Measurements from ENCODE around the gene ALG6. TPM values are rescaled to one million over a fixed set of nuclear protein-coding genes. Genes with fewer than 3 reads are reported as not detected.
A peak's percentile ranks its signal among the peaks of the same experiment; 100 is the strongest.
"Not testable (repeated sequence)": the region's sequence is repeated elsewhere in the genome, so short reads cannot be mapped to it uniquely, and the experiment has no call there.

ALG6 gene
- total and polyA plus RNA-seq, 4 donors: 19.2 to 41.4 (median 21.8) TPM

DNA sequence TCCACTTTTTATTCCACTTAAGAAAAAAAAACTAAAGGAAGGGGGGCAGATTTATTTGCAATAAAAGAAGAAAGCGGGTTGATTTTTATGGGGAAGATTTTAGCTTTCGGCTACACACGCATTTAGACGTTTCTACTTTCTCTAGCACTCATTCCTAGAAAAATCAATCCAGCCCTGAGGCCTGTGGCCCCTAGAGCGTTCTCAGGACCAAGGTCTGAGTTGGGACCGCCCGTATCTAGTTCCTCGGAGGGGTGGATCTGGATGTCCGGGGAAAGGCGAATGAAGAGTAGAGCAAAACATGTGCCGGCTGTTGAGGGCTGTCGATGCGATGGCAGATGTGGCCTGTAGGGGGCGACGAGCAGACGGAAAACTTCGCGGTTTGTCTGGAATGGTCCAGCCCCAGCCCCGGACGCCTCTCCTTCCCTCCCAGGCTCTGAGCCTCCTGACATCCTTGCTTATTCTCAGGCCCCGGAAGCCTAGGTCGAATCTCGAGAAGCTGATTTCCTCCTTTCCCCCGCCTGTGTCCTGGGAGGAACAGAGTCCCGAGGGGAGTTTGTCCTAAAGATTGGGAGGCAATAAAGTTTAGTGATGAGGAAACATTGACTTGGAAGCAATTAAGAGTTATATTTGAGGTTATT lies 39.9 kb upstream of the ALG6 start:
- H3K27ac ChIP-seq (ENCODE audit: low read depth, low read length): peak overlapping the region; percentile 80
- peak overlapping the region; percentile 37 for H3K4me3 ChIP-seq (ENCODE audit: low read depth, low read length)
- peaks cover 92% of the 10 kb centered on the region for H3K27me3 ChIP-seq (ENCODE audit: control insufficient read depth, insufficient read depth, low read length)
- no peaks in the 10 kb centered on the region for H3K9me3 ChIP-seq (ENCODE audit: control insufficient read depth, insufficient read depth, low read length)
- 0% methylated on average over 17 of the region's 25 CpGs for WGBS (ENCODE audit: insufficient coverage)
- DNase-seq (ENCODE audit: low read depth in 4 of 6, low spot score in 6 of 6): peak in 2 of 6 donors; percentile 84 to 85
- peaks cover 34% of the 10 kb centered on the region for H3K4me1 ChIP-seq (ENCODE audit: control insufficient read depth, insufficient read depth, low read length)
- H3K36me3 ChIP-seq (ENCODE audit: control insufficient read depth, insufficient read depth, low read length): no peaks in the 10 kb centered on the region

DNA sequence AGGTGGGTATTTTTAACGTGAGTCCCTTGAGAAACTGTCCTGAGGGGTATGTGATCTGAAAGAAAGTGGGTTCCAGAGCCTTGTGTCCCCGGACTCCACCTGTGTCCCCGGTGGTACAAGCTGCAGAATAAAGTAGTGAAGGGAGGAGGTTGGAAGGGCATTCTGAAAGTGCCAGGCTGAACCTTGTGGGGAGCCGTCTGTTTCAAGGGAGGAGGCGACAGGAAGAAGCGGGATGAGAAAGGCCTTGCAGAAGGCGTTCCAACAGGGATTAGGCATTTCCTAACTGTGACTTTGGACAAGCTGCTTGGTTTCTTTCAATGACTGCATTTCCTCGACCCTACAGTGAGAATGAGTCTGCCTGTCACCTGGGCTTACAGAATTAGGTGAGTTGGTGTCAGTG lies 39.3 kb upstream of the ALG6 start:
- no peak overlapping the region for H3K27ac ChIP-seq (ENCODE audit: low read depth, low read length)
- peak in 1 of 6 donors; percentile 6 for DNase-seq (ENCODE audit: low read depth in 4 of 6, low spot score in 6 of 6)
- H3K4me3 ChIP-seq (ENCODE audit: low read depth, low read length): no peak overlapping the region
- 45% methylated on average over 8 of the region's 8 CpGs for whole genome bisulfite sequencing (ENCODE audit: insufficient coverage)
- H3K27me3 ChIP-seq (ENCODE audit: control insufficient read depth, insufficient read depth, low read length): peaks cover 93% of the 10 kb centered on the region
- no peaks in the 10 kb centered on the region for H3K36me3 ChIP-seq (ENCODE audit: control insufficient read depth, insufficient read depth, low read length)
- H3K4me1 ChIP-seq (ENCODE audit: control insufficient read depth, insufficient read depth, low read length): peaks cover 30% of the 10 kb centered on the region
- H3K9me3 ChIP-seq (ENCODE audit: control insufficient read depth, insufficient read depth, low read length): no peaks in the 10 kb centered on the region

DNA sequence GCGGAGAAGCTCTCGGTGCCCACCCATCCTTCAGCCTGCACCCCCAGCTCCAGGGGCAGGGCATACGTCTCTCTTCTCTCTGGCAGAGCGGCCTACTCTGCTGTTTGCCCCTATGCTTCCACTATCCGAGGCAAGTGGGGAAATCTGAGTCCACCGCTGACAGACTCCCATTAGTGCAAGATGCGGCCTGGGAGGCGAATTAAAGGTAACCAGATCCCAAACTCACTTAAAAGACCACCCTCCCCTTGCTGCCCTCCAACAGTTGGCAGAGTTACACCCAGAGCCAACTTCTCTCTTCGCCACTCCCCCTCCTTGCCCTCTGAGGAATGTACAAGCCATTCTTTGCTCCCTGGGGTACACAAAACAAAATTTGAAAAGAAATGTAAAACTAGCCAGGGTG lies 38.6 kb upstream of the ALG6 start:
- peaks cover 26% of the 10 kb centered on the region for H3K4me1 ChIP-seq (ENCODE audit: control insufficient read depth, insufficient read depth, low read length)
- H3K4me3 ChIP-seq (ENCODE audit: low read depth, low read length): no peak overlapping the region
- 66% methylated on average over 9 of the region's 9 CpGs for WGBS (ENCODE audit: insufficient coverage)
- H3K36me3 ChIP-seq (ENCODE audit: control insufficient read depth, insufficient read depth, low read length): no peaks in the 10 kb centered on the region
- H3K27me3 ChIP-seq (ENCODE audit: control insufficient read depth, insufficient read depth, low read length): peaks cover 95% of the 10 kb centered on the region
- DNase-seq (ENCODE audit: low read depth in 4 of 6, low spot score in 6 of 6): no peak
- no peaks in the 10 kb centered on the region for H3K9me3 ChIP-seq (ENCODE audit: control insufficient read depth, insufficient read depth, low read length)
- peak overlapping the region; percentile 4 for H3K27ac ChIP-seq (ENCODE audit: low read depth, low read length)

DNA sequence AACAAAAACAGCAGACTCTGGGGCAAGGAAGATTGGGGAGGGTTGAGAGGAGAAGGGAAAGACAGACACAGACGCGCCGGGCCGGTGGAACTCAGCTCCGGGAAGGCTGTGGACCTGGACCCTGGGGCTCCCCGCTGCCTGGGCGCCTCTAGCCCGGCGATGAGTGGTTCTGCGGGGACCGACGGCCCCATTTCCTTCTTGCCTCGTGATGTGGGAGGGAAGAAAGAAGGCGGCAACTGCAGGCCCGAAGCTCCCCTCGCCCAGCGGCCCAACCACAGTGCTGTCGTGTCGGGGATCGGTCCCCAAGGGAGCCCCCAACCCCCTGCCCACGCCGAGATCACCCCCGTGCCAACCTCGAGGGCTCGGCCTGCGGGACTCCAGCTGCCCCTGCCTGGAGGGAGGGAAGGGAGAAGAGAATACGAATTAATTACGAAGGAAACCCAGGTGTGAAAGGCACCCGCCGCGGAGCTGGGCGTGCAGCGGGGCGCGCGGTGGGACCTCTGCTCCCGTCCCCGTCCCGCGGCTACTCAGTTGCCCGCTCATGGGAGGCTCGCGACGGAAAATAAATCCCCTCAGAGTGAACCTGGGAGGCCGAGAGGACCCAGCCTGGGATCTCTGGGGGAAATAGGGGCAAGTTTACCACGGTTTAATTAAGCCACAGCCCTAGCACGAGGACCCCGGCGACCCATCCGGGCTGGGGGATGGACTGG lies 37.7 kb upstream of the ALG6 start:
- Histone ChIP-seq H3K36me3 (ENCODE audit: control insufficient read depth, insufficient read depth, low read length) (no peaks in the 10 kb centered on the region), H3K4me3 (ENCODE audit: low read depth, low read length) (peak overlapping the region; percentile 27), H3K27ac (ENCODE audit: low read depth, low read length) (no peak overlapping the region), H3K9me3 (ENCODE audit: control insufficient read depth, insufficient read depth, low read length) (no peaks in the 10 kb centered on the region), H3K4me1 (ENCODE audit: control insufficient read depth, insufficient read depth, low read length) (peaks cover 20% of the 10 kb centered on the region), H3K27me3 (ENCODE audit: control insufficient read depth, insufficient read depth, low read length) (peaks cover 91% of the 10 kb centered on the region)
- peak in 1 of 6 donors; percentile 7 for DNase-seq (ENCODE audit: low read depth in 4 of 6, low spot score in 6 of 6)
- WGBS (ENCODE audit: insufficient coverage): 2% methylated on average over 40 of the region's 50 CpGs

DNA sequence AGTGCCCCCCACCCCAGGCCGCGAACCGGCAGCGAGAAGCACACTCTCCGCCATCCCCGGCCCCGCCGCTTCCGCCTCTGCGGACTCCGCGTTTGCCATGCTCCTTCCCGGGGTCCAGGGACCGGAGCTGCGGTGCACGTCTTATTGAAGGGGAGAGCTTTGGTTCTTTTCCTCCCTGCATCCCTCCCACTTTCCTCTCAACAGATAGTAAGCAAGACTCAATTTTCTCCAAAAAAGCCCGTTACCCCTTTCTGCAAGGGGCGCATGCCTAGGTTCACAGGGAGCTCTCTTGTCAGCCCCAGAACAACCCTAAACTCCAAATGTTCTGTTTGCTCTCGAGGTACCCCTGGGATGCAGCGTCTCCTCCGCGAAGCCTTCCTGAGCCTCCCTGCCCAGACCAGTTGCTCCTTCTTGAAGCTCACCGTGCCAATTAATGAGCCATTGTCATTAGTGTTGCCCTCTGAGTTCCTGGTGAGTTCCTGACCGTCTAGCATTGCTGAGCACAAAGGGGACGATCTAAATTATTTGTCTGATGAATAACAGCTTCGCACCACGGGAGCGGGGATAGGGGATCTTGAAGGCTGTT lies 37.0 kb upstream of the ALG6 start:
- peak overlapping the region; percentile 27 for H3K4me3 ChIP-seq (ENCODE audit: low read depth, low read length)
- peaks cover 20% of the 10 kb centered on the region for H3K4me1 ChIP-seq (ENCODE audit: control insufficient read depth, insufficient read depth, low read length)
- no peaks in the 10 kb centered on the region for H3K36me3 ChIP-seq (ENCODE audit: control insufficient read depth, insufficient read depth, low read length)
- peak in 1 of 6 donors; percentile 13 for DNase-seq (ENCODE audit: low read depth in 4 of 6, low spot score in 6 of 6)
- no peak overlapping the region for H3K27ac ChIP-seq (ENCODE audit: low read depth, low read length)
- H3K27me3 ChIP-seq (ENCODE audit: control insufficient read depth, insufficient read depth, low read length): peaks cover 86% of the 10 kb centered on the region
- H3K9me3 ChIP-seq (ENCODE audit: control insufficient read depth, insufficient read depth, low read length): no peaks in the 10 kb centered on the region
- 3% methylated on average over 23 of the region's 28 CpGs for WGBS (ENCODE audit: insufficient coverage)

DNA sequence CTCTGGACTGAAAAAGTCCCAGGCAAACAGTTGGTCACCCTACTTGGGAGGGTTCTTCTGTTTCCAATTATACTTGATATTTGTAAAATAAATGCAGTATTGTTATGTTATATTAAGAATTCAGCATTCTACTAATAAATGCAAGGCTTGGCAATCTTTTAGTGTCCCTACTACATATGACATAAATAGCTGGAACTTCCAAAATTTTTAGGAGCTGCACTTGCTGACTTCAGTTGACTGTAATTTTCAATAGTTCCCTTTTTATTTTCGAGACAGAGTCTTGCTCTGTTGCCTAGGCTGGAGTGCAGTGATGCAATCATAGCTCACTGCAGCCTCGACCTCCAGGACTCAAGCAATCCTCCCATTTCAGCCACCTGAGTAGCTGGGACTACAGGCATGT lies 25.0 kb upstream of the ALG6 start:
- DNase-seq (ENCODE audit: low read depth in 4 of 6, low spot score in 6 of 6): no peak
- Histone ChIP-seq H3K4me1 (ENCODE audit: control insufficient read depth, insufficient read depth, low read length) (no peaks in the 10 kb centered on the region), H3K27me3 (ENCODE audit: control insufficient read depth, insufficient read depth, low read length) (no peaks in the 10 kb centered on the region), H3K27ac (ENCODE audit: low read depth, low read length) (no peak overlapping the region), H3K9me3 (ENCODE audit: control insufficient read depth, insufficient read depth, low read length) (no peaks in the 10 kb centered on the region), H3K4me3 (ENCODE audit: low read depth, low read length) (no peak overlapping the region), H3K36me3 (ENCODE audit: control insufficient read depth, insufficient read depth, low read length) (no peaks in the 10 kb centered on the region)
- 88% methylated on average over 1 of the region's 2 CpGs for WGBS (ENCODE audit: insufficient coverage)

DNA sequence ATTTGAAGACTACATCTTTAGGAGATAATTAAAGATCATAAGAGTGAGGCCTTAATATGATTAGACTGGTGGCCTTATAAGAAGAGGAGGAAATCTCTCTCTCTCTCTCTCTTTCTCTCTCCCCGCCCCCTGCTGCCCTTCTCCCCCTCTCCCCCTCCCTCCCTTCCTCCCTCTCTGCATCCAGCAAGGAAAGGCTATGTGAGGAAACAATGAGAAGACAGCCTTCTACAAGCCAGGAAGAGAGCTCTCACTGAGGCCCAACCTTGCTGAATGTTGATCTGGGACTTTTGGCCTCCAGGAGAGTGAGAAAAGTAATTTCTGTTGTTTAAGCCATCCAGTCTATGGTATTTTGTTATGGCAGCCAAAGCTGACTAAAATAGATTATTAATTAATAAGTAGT lies 23.5 kb upstream of the ALG6 start:
- H3K27me3 ChIP-seq (ENCODE audit: control insufficient read depth, insufficient read depth, low read length): peaks cover 4% of the 10 kb centered on the region
- no CpG with 5 or more reads among the region's 1 CpG for whole genome bisulfite sequencing (ENCODE audit: insufficient coverage)
- no peaks in the 10 kb centered on the region for H3K9me3 ChIP-seq (ENCODE audit: control insufficient read depth, insufficient read depth, low read length)
- H3K4me3 ChIP-seq (ENCODE audit: low read depth, low read length): no peak overlapping the region
- DNase-seq (ENCODE audit: low read depth in 4 of 6, low spot score in 6 of 6): no peak
- H3K4me1 ChIP-seq (ENCODE audit: control insufficient read depth, insufficient read depth, low read length): no peaks in the 10 kb centered on the region
- H3K27ac ChIP-seq (ENCODE audit: low read depth, low read length): no peak overlapping the region
- no peaks in the 10 kb centered on the region for H3K36me3 ChIP-seq (ENCODE audit: control insufficient read depth, insufficient read depth, low read length)

DNA sequence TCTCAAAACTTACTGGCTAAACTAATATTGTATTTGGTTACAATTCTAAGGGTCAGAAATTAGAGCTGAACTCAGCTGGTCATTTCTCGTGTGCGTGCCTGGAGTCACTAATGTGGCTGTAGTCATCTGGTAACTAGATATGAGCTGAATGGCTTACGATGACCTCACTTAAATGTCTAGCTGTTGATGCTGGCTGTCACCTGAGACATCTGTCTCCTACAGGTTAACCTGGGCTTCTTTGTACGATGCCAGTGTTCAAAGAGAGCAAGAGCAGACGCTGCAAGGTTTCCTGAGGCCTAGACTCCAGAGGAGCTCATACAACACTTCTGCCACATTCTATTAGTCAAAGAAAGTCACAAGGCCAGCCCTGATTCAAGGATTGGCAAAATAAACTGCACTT lies 17.1 kb upstream of the ALG6 start:
- H3K4me1 ChIP-seq (ENCODE audit: control insufficient read depth, insufficient read depth, low read length): no peaks in the 10 kb centered on the region
- H3K4me3 ChIP-seq (ENCODE audit: low read depth, low read length): no peak overlapping the region
- H3K27me3 ChIP-seq (ENCODE audit: control insufficient read depth, insufficient read depth, low read length): peaks cover 19% of the 10 kb centered on the region
- H3K27ac ChIP-seq (ENCODE audit: low read depth, low read length): no peak overlapping the region
- H3K36me3 ChIP-seq (ENCODE audit: control insufficient read depth, insufficient read depth, low read length): no peaks in the 10 kb centered on the region
- no peak for DNase-seq (ENCODE audit: low read depth in 4 of 6, low spot score in 6 of 6)
- no peaks in the 10 kb centered on the region for H3K9me3 ChIP-seq (ENCODE audit: control insufficient read depth, insufficient read depth, low read length)
- WGBS (ENCODE audit: insufficient coverage): 93% methylated on average over 5 of the region's 5 CpGs

DNA sequence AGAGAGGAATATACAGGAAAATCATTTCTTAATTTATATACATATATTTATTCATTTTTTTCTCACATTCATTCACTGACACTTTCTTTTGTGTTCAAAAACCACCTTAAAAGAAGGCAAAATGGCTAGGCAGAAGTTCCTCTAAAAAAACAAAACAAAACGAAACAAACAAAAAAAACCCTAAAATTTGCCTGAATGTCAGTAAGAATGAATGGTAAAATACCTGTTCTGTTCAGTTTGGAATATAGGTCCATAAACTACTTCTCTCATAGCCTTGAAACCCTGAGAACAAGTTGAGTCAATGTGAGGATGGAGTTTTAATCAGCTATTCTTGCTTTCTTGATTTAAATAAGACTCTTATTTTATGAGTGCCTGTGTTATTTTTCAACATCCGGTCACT lies 14.7 kb upstream of the ALG6 start:
- no CpG with 5 or more reads among the region's 2 CpGs for WGBS (ENCODE audit: insufficient coverage)

DNA sequence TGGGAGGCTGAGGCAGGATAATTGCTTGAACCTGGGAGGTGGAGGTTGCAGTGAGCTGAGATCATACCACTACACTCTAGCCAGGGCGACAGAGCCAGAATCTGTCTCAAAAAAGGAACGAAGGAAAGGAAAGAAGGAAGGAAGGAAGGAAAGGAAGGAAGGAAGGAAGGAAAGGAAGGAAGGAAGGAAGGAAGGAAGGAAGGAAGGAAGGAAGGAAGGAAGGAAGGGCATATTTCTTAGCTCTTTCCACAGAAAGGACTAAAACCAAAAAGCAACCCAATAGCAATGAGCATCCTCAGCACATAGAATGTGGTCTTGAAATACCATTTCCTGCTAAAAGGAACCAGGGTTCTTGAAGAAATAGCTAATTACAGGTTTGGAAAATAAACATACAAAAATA lies 11.2 kb upstream of the ALG6 start:
- H3K27ac ChIP-seq (ENCODE audit: low read depth, low read length); H3K36me3 ChIP-seq (ENCODE audit: control insufficient read depth, insufficient read depth, low read length); H3K4me3 ChIP-seq (ENCODE audit: low read depth, low read length); H3K4me1 ChIP-seq (ENCODE audit: control insufficient read depth, insufficient read depth, low read length); H3K9me3 ChIP-seq (ENCODE audit: control insufficient read depth, insufficient read depth, low read length); DNase-seq (ENCODE audit: low read depth in 4 of 6, low spot score in 6 of 6): not testable (repeated sequence)
- WGBS (ENCODE audit: insufficient coverage): no CpG with 5 or more reads among the region's 2 CpGs
- peaks cover 13% of the 10 kb centered on the region for H3K27me3 ChIP-seq (ENCODE audit: control insufficient read depth, insufficient read depth, low read length)

More for the DNA sequence above, 14.7 kb upstream of the ALG6 start:
- no peaks in the 10 kb centered on the region for H3K4me1 ChIP-seq (ENCODE audit: control insufficient read depth, insufficient read depth, low read length)
- H3K36me3 ChIP-seq (ENCODE audit: control insufficient read depth, insufficient read depth, low read length): no peaks in the 10 kb centered on the region
- no peak overlapping the region for H3K4me3 ChIP-seq (ENCODE audit: low read depth, low read length)
- DNase-seq (ENCODE audit: low read depth in 4 of 6, low spot score in 6 of 6): no peak
- H3K9me3 ChIP-seq (ENCODE audit: control insufficient read depth, insufficient read depth, low read length): no peaks in the 10 kb centered on the region
- H3K27me3 ChIP-seq (ENCODE audit: control insufficient read depth, insufficient read depth, low read length): peaks cover 19% of the 10 kb centered on the region
- no peak overlapping the region for H3K27ac ChIP-seq (ENCODE audit: low read depth, low read length)
